ENCODE measurements around the gene UBN1.

DNA sequence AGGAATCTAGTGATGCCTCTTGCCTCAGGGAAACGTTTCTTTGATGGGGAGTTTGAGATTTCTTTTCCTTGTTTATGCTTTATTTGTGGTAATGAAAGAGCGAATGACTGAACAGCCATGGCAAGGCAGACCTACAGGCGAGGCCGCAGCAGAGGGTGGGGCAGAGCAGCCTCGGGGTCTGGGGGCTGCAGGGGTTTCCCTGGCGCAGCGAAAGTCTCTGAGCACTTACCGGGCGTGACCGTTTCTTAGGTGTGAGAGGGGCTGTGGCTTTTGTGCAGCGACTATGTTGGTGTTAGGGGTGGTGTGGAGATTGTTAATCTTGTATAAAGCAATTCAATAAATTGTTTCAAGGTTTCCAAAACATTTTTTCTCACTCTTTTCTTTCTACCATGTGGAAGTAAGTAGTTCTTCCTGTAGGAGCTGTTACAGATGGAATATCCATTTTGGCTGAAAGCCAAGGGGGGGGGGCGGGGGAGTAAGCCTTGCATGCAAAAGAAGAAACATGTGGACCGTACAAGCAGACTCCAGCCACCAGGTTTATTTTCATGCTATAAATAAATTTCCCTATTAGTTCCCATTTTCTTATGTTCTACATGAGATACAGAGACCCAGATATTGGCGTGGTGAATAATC is 34.8 kb downstream of the UBN1 start:
- TF ChIP-seq POLR2AphosphoS5 (IDR thresholded peaks at IDR 0.05; ENCODE audit: low read depth, low read length), result no peak
- TF ChIP-seq, protein P1, sequence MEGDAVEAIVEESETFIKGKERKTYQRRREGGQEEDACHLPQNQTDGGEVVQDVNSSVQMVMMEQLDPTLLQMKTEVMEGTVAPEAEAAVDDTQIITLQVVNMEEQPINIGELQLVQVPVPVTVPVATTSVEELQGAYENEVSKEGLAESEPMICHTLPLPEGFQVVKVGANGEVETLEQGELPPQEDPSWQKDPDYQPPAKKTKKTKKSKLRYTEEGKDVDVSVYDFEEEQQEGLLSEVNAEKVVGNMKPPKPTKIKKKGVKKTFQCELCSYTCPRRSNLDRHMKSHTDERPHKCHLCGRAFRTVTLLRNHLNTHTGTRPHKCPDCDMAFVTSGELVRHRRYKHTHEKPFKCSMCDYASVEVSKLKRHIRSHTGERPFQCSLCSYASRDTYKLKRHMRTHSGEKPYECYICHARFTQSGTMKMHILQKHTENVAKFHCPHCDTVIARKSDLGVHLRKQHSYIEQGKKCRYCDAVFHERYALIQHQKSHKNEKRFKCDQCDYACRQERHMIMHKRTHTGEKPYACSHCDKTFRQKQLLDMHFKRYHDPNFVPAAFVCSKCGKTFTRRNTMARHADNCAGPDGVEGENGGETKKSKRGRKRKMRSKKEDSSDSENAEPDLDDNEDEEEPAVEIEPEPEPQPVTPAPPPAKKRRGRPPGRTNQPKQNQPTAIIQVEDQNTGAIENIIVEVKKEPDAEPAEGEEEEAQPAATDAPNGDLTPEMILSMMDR (IDR thresholded peaks at IDR 0.05), result no peak
- no peak for TF ChIP-seq REST (IDR thresholded peaks at IDR 0.05; ENCODE audit: insufficient read depth in 1 of 2, low read depth in 2 of 2, low read length in 1 of 2)
- no peak for TF ChIP-seq SIN3A (IDR thresholded peaks at IDR 0.05; ENCODE audit: borderline replicate concordance, insufficient read depth, low read depth, low read length)
